NCI-H1436 (cell line): ENCODE results near the gene CPT1A.

Source experiments
- DNase-seq: peaks from one replicate; lab custom pipeline; 2025; lab: John Stamatoyannopoulos, UW

CPT1A gene

GRCh38 chr11:68757711-68758110, 84.0 kb downstream of the CPT1A start:
- no peak for DNase-seq

DNA sequence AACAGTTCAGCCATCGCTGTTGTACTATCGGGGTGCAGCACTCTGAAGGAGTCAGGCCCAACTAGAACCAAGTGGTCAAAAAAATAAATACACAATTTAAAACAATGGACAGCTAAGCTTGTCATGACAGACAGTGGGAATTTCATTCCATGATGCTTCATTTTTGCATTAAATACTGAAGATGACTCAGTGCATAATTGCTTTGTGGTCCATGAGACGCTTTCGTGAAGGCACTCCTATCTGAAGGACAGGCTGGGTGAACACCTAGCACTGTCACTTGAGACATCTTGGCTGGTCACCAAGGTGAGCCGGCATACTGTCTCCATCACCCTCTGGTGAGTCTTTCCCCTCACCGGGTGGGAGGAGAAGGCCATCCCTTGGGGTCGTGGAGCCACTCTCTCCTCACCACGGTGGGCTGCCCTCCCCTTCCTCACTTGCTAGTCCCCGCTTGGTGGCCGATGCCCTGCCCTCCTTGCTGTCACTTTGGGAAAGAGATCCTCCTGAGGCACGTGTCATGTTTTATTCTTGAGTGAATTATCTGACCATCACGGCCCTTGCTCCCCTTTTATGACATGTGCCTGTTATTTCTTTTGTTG, 85.4 kb downstream of the CPT1A start:
- DNase-seq, result no peak

DNA sequence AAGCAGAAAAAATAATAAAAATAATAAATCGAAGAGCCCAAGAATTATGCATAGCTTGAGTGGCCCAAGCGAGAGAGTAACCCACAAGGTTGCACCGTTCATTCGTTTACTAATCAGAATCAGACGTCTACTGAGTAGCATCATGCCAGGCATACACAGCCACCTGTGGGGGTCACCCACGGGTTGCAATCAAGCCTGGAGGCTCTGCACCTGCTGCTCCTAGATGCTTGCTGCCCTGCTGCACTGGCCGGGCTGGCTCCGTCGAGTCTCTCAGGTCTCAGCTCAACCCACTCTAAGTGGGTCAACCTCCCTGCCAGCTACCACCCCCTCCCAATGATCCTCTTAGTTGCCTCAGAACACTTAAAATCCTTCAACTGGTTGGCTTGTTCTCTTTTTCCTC, 88.4 kb downstream of the CPT1A start:
- no peak for DNase-seq

DNA sequence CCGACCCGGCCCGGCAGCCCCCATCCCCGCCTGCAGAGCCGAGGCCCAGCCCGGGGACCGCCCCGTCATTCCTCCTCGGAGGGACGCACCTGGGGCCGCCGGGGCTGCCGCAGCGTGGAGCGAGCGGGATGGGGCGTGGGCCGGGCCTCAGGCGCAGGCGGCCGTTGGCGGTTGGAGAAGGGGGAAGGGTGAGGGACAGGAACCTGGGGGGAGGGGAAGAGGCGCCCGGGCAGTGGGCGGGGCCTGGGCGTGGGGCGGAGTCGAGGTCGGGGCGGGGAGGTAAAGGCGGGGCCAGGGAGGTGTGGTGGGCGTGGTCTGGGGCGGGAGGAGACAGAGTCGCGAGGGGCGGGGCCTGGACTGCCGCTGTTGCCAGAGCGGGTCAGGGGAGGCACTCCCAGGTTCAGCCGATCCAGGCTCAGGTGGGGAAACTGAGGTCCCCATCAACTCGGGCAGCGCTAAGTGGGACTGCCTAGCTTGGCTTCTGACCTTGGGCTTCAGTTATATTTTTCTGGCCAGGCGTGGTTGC, 90.3 kb downstream of the CPT1A start, which contains the start of gene TESMIN:
Gene TESMIN, minus strand, starts transcription at position 190 of the 526 bp plus-strand sequence. CDS start 860 bp downstream, outside the sequence.
- peak; percentile 89 for DNase-seq

DNA sequence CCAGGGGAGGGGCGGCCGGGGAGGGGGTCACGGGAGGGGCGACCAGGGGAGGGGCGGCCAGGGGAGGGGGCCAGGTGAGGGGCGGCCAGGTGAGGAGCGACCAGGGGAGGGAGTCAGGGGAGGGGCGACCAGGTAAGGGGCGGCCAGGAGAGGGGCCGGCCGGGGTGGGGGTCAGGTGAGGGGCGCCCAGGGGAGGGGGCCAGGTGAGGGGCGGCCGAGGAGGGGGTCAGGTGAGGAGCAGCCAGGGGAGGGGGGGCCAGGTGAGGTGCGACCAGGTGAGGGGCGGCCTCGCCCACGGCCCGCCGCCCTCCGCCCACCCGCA, 90.8 kb downstream of the CPT1A start:
- no peak for DNase-seq

DNA sequence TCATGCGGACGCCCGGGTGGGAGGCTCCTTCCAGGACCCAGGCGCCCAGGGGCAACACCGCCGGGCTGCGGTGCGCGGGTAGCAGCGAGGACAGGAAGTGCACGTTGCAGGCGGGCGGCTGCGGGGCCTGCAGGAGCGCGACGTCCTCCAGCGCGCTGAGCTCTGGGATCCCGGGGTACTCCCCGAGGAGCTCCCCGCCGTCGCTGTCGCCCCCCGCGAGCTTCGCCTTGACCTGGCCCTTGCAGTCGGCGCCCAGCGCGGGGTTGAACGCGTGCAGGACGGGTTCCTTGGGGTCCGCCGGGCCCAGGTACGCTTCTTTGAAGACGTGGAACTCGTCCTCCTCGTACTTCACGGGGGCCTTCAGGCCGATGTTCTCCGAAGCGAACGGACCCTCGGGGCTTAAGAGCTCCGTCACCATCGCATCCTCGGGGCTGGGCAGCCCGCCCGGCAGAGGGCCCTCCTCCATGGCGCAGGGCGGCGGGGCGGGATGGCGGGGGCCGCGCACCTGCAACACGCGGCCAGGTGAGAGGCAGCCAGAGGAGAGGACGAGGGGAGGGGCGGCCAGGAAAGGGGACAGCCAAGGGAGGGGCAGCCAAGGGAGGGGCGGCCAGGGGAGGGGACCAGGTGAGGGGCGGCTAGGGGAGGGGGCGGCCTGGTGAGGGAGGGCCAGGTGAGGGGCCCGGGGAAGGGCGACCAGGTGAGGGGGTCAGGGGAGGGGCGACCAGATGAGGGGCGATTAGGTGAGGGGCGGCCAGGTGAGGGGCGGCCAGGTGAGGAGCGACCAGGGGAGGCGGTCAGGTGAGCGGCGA, 91.3 kb downstream of the CPT1A start:
- DNase-seq, result no peak

DNA sequence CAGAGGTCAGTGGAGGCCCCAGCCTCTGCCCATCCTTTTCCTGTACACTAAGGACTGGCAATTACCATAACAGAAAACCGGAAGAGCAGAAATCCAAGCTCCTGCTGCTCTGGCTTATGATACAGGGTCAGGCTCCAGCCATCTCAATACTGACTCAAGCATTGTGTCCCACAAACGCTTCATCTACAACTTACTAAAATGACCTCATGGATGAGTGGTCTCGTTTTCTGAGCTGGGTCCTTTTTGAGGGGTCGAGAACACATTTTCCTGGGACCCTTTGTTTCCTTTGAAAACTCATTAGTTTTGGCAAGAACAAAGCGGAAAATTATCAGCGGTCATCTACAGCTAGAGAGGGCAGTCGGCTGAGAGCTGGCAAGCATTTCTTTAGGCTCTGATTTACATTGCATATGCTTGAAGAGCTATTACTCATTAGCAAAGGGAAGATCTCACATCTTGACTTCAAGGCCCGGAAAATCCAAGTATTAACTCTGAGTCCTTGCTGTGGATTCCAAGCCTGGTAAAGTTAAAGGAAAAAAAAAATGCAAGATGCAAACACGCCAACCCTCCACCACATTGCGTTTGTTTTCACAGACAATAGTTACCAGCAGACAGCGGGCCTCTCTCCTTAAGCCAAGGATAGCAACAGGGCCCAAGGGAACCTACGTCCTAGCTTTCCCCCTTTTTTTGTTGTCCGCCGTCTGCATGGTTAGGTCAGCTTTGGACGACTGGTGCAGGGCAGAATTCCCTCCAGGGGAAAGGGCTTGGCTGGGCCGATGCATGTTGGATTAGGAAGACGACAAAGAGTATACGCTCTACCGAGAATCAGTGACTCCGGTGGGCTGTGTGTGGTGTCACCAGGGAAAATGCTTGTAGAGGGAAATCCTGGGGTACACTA, 92.2 kb downstream of the CPT1A start:
- no peak for DNase-seq

DNA sequence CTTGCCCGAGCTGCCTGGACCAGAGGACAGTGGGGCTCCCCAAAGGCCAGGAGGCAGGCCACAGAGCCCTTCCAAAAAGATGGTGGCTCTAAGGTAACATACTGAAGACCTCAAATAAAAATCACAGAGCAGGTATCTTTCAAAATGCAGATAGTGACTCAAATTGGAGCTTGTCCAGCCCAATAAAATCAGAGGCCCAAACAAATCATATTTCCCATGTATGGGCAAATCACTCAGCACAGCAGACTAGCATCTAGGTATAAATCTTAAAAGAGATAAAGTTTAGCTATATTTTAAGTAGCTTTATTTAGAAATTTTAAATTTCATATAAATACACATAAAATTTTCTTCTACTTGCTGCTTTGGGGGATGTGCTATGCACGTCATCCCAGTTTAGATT, 93.7 kb downstream of the CPT1A start:
- DNase-seq, result no peak

DNA sequence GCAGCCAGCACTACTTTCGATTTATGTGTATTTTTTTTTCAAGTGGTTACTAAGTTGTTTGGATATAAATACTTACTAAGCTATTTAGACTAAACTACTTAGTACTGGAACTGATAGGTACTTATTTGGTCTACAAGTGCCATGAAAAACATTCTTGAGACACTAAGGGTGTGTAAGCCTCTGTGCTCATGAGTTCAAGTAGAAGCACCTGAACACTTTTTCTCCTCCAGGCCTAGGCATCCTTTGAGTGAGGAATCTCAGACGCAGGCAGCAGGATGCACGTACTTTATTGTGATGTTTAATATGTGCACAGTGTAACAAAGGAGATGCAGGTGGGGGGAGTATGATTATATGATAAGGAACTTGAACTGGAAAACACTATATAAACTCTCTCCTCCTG, 98.2 kb downstream of the CPT1A start:
- DNase-seq, result no peak

- DNase-seq, result no peak
Measured at GRCh38 chr11:68741463-68741862, 100.3 kb downstream of the CPT1A start.

DNA sequence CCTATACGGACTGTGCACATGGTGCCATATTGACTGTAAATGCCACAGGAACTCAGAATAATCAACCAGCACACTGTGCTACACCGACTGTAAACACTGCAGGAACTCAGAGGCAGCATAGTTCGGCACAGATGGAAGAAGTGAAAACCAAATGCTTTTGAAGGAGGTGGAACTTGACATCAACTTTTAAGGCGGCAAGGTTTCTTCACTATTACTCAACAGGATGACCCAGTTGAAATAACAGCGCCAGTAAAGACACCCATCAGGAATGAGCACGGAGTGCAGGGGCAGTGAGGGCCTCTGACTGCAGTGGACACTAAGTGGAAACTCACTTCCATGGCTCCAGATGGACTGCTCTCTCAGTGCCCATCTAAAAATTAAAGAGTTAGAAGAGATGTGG, 106.1 kb downstream of the CPT1A start:
- DNase-seq, result no peak

DNA sequence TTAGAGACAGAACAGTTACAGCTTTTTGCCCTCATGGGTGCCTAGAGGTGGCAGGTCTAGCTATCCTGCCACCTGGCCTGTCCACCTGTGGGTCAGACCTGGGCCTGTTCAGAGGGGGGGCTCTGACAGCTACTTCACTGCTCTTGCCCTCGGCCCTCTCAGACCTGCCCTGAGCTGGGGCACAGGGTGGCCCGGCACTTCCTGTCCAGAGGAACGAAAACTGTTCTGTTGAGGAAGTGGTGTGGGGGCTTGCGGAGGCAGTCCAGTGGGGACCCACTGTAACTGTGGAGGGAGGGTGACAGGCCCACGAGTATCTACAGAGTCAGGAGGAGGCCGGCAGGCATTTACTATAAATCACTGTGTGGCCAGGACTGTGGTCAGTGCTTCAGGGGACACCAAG, 106.6 kb downstream of the CPT1A start:
- no peak for DNase-seq

GRCh38 chr11:68734111-68734510, 107.6 kb downstream of the CPT1A start:
- no peak for DNase-seq

GRCh38 chr11:68727783-68728182, 113.9 kb downstream of the CPT1A start:
- no peak for DNase-seq

DNA sequence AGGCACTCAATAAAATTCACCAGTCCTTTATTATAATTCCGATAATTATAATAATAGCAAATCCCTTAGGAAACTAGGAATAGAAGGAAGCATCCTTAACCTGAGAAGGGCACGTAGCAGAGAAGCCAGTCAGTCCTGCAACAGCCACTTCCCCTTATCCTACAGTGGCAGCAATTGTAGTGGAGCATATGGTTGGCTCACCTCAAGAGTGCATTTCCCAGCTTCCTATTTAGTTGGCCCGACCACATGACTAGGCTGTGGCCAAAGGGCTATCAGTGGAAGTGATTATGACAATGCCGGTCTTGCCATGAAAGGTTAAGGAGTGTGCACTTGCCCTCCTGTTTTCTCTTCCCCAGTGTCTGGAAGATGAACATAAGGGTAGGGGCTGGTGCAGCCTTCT, 117.4 kb downstream of the CPT1A start:
- no peak for DNase-seq

DNA sequence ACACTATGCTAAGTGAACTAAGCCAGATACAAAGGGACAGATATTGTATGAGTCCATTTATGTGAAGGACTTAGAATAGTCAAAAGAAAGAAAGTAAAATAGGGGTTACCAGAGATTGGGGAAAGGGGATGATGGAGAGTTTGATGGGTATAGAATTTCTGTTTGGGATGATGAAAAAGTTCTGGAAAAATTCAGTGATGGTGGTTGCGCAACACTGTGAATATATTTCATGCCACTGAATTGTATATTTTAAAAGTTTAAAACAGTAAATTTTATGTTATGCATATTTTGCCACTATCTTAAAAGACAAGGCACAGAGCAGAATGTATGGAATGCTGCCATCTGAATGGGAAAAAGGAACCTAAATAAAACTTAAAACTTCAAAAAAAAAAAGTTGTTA, 119.6 kb downstream of the CPT1A start:
- no peak for DNase-seq

DNA sequence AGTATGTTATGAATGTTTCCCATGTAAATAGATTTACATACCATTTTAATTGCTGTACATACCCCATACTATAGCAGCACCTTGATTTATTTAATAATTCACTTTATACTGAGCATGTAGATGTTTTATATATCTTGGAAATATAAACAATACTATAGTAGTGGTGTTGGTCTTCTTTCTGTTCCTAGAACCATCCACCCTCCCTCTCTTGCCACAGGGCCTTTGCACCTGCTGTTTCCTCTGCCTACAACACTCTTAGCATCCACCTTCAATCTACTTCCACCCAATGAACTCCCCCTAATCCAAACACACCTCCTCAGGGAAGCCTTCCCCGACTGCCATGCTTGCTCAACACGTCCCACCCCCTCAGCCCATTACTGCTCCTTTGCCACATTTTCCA, 120.6 kb downstream of the CPT1A start:
- DNase-seq, result no peak

- DNase-seq, result no peak
Measured at GRCh38 chr11:68715456-68716122, 126.1 kb downstream of the CPT1A start.

GRCh38 chr11:68714060-68714856, 127.5 kb downstream of the CPT1A start:
- DNase-seq, result no peak

- no peak for DNase-seq
Measured at GRCh38 chr11:68711114-68711513, 130.6 kb downstream of the CPT1A start.

DNA sequence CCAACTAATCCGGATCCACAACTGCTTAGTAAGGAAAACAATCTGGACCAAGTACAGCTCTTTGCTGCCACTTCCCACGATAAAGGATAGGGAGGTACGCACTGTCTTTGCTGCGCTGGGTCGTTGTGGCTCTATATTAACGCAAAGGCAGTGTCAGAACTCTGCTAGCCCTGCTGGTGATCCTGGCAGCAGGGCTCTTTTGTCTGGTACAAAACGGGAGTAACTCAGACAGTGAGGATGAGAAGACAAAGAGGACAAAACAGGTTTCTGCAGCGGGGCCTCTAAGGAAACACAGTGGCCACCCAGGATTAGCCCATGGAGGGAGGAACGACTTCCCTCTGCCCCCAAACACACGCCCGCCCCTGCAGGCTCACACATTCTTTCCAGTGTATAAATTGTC, 131.3 kb downstream of the CPT1A start:
- no peak for DNase-seq
